OCI-LY7 (cell line): ENCODE data around the gene RDH13. TPM values are rescaled to one million over a fixed set of nuclear protein-coding genes. Genes with fewer than 3 reads are reported as not detected.

Experiments
- BruUV-seq: library from RNA; stranded (reverse); fragments of 400-500 nt; replicated peaks from 2 replicates; lab custom pipeline; 2021; lab: Mats Ljungman, UMichigan
- CTCF ChIA-PET: fragments of 300-600 bp; sonication (Branson Sonifier 250); formaldehyde crosslinking; loops from one replicate; lab custom pipeline; 2022; ENCODE audit warnings: antibody characterized with exemption; ENCODE audit not compliant: unreplicated experiment; lab: Charles Lee
- POLR2A ChIA-PET: fragments of 300-600 bp; sonication (Branson Sonifier 250); formaldehyde crosslinking; loops from one replicate; lab custom pipeline; 2022; ENCODE audit warnings: antibody characterized with exemption; lab: Charles Lee
- DNase-seq: peaks from one replicate; pipeline ENCODE4 v3.0.0-alpha.2; 2015; ENCODE audit warnings: low spot score
- H2AFZ ChIP-seq: fragments of 200-600 bp; sonication (generic), shearing (Covaris generic); 2 replicates; pipeline ENCODE4 v1.6.1; 2014; ENCODE audit warnings: mild to moderate bottlenecking, antibody characterized with exemption, low read length, moderate library complexity
- H3K27ac ChIP-seq: fragments of 200-600 bp; sonication (generic); 2 replicates; pipeline ENCODE4 v1.5.1; 2014; ENCODE audit warnings: mixed run types, low read depth, mild to moderate bottlenecking, moderate library complexity, low read length, inconsistent platforms; ENCODE audit not compliant: poor library complexity, severe bottlenecking
- H3K36me3 ChIP-seq: fragments of 200-600 bp; sonication (generic); 2 replicates; pipeline ENCODE4 v1.6.1; 2014; ENCODE audit warnings: mild to moderate bottlenecking, antibody characterized with exemption, low read length, moderate library complexity, mixed read lengths; ENCODE audit not compliant: insufficient read depth
- H3K4me1 ChIP-seq: fragments of 200-600 bp; sonication (generic); 2 replicates; pipeline ENCODE4 v1.5.1; 2014; ENCODE audit warnings: mild to moderate bottlenecking, low read length; ENCODE audit not compliant: insufficient read depth, poor library complexity, severe bottlenecking
- H3K4me2 ChIP-seq: fragments of 200-600 bp; sonication (generic); 2 replicates; pipeline ENCODE4 v1.6.1; 2014; ENCODE audit warnings: mild to moderate bottlenecking, low read length
- H3K4me3 ChIP-seq: fragments of 200-600 bp; sonication (generic); 2 replicates; pipeline ENCODE4 v1.5.1; 2014; ENCODE audit warnings: mild to moderate bottlenecking, low read depth, low read length; ENCODE audit not compliant: poor library complexity, severe bottlenecking
- H3K79me2 ChIP-seq: fragments of 200-600 bp; sonication (generic); 2 replicates; pipeline ENCODE4 v1.6.1; 2016; ENCODE audit warnings: low read depth, mild to moderate bottlenecking, low read length, moderate library complexity, mixed read lengths; ENCODE audit not compliant: insufficient read depth
- H3K9me2 ChIP-seq: fragments of 200-600 bp; sonication (generic); 2 replicates; pipeline ENCODE4 v1.6.1; 2016; ENCODE audit warnings: mild to moderate bottlenecking, low read length, mixed read lengths; ENCODE audit not compliant: insufficient read depth
- H3K9me3 ChIP-seq: fragments of 200-600 bp; sonication (generic); 2 replicates; pipeline ENCODE4 v1.6.1; 2014; ENCODE audit warnings: mild to moderate bottlenecking, mixed run types, low read length, mixed read lengths
- H4K20me1 ChIP-seq: fragments of 200-600 bp; sonication (generic); 2 replicates; pipeline ENCODE4 v1.6.1; 2014; ENCODE audit warnings: mild to moderate bottlenecking, antibody characterized with exemption, low read length, moderate library complexity, mixed read lengths; ENCODE audit not compliant: insufficient read depth
- EZH2phosphoT487 ChIP-seq: fragments of 200-600 bp; sonication (generic); IDR thresholded peaks from 2 replicates; pipeline ENCODE4 v1.6.1; 2018; ENCODE audit warnings: low read depth, borderline replicate concordance, mild to moderate bottlenecking, mixed run types, antibody characterized with exemption, low read length, moderate library complexity, mixed read lengths
- intact Hi-C: fragments of 100-400 bp; cut with micrococcal nuclease; formaldehyde crosslinking; loops from one replicate; pipeline ENCODE4 v1.10.0; 2022; ENCODE audit not compliant: unreplicated experiment
- total RNA-seq, 2 experiments: library from RNA; depleted of rRNA in 1 of 2; stranded (reverse); fragments of >200 nt in 1 of 2; shearing (Covaris generic) in 1 of 2; gene quantifications; 2 replicates each; pipeline ENCODE4 v1.2.3, GENCODE V29; 2014 to 2022
- TF ChIP-seq, protein P1 (sequence below): fragments of 200-600 bp; sonication (generic); conservative IDR thresholded peaks from 2 replicates; pipeline ENCODE4 v1.5.1; 2014; ENCODE audit warnings: mild to moderate bottlenecking, antibody characterized with exemption, low read length, moderate library complexity, mixed read lengths

The RDH13 gene
- total RNA-seq, 2 experiments from 2014 or later: 19.5 to 23.1 TPM

- Histone ChIP-seq H3K36me3 (peaks cover 44% of the 10 kb centered on the region), H2AFZ (no peak overlapping the region), H3K9me3 (no peaks in the 10 kb centered on the region), H4K20me1 (no peaks in the 10 kb centered on the region), H3K4me1 (peaks cover 8% of the 10 kb centered on the region), H3K4me3 (no peak overlapping the region), H3K27ac (no peak overlapping the region), H3K4me2 (no peak overlapping the region), H3K9me2 (no peaks in the 10 kb centered on the region), H3K79me2 (no peaks in the 10 kb centered on the region)
- intact Hi-C loops: no loop called here
- POLR2A ChIA-PET: no interaction called here
- TF ChIP-seq EZH2phosphoT487: no peak
- TF ChIP-seq, protein P1, sequence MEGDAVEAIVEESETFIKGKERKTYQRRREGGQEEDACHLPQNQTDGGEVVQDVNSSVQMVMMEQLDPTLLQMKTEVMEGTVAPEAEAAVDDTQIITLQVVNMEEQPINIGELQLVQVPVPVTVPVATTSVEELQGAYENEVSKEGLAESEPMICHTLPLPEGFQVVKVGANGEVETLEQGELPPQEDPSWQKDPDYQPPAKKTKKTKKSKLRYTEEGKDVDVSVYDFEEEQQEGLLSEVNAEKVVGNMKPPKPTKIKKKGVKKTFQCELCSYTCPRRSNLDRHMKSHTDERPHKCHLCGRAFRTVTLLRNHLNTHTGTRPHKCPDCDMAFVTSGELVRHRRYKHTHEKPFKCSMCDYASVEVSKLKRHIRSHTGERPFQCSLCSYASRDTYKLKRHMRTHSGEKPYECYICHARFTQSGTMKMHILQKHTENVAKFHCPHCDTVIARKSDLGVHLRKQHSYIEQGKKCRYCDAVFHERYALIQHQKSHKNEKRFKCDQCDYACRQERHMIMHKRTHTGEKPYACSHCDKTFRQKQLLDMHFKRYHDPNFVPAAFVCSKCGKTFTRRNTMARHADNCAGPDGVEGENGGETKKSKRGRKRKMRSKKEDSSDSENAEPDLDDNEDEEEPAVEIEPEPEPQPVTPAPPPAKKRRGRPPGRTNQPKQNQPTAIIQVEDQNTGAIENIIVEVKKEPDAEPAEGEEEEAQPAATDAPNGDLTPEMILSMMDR: no peak
- DNase-seq: no peak
- BruUV-seq: no TSS peak
- CTCF ChIA-PET: no interaction called here
These were observed 23.2 kb upstream of the RDH13 start for GRCh38 chr19:55085923-55086715.

DNA sequence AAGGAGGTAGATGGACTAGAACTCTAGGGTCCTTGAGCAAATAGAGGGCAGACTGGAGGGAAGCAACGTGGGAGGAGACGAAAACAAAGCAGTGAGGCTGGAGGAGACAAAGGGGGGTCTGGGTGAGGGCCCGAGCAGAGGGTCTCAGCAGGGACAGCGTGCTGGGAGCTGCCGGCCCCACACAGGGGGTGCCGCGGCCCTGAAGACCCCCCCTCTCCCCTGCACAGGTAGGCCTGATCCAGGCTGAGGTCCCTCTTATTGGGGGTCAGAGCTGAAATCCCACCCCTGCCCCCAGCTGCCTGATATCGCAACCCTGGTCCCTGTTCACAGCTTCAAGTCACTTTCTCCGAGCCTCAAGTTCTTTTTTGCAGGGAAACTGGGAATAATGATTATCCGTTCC, 21.5 kb upstream of the RDH13 start:
- Histone ChIP-seq H3K9me3 (no peaks in the 10 kb centered on the region), H2AFZ (no peak overlapping the region), H3K4me2 (no peak overlapping the region), H3K79me2 (no peaks in the 10 kb centered on the region), H3K27ac (no peak overlapping the region), H3K4me1 (peaks cover 20% of the 10 kb centered on the region), H3K4me3 (no peak overlapping the region), H3K9me2 (no peaks in the 10 kb centered on the region), H4K20me1 (no peaks in the 10 kb centered on the region), H3K36me3 (peaks cover 27% of the 10 kb centered on the region)
- BruUV-seq: TSS peak; percentile 48
- ChIA-PET CTCF (no interaction called here), POLR2A (no interaction called here)
- intact Hi-C loops: no loop called here
- DNase-seq: no peak
- TF ChIP-seq, protein P1: no peak
- no peak for TF ChIP-seq EZH2phosphoT487

DNA sequence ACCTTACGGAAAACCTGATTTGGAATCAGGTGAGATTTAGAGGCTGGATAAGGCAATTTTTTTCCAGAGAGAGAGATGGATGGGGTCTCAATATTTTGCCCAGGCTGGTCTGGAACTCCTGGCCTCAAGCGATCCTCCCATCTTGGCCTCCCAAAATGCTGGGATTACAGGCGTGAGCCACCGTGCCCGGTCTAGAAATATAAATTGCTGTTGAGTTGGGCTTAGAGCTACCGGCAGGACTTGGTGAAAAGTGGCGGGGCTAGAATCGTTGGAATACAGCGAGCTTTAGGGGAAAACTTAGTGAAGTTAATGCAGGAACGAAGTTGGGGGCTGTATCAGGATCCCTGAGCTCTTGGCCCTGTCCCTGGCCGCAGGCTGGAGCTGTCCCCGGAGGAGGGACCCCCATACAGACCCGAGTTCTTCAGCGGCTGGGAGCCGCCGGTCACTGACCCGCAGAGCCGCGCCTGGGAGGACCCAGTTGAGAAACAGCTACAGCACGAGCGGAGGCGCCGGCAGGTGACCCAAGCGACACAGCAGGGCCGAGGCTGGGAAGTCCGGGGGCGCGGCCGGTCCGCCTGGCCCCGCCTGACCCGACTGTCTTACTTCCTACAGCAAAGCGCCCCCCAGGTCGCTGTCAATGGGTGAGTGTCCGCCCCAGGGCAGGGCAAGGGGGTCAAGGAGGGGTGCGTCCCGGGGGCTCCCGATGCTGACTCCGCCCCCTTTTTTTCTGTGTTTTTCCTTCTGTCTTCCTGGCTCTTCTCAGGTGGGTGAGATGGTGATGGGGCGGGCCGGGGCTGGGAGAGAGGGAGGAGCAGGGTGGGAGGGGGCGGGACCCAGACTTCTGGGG, 20.3 kb upstream of the RDH13 start:
- no peak overlapping the region for H2AFZ ChIP-seq
- H3K27ac ChIP-seq: no peak overlapping the region
- TF ChIP-seq, protein P1: no peak
- TF ChIP-seq EZH2phosphoT487: no peak
- H4K20me1 ChIP-seq: no peaks in the 10 kb centered on the region
- no peaks in the 10 kb centered on the region for H3K79me2 ChIP-seq
- peaks cover 20% of the 10 kb centered on the region for H3K4me1 ChIP-seq
- no TSS peak for BruUV-seq
- H3K4me3 ChIP-seq: no peak overlapping the region
- POLR2A ChIA-PET: no interaction called here
- peaks cover 16% of the 10 kb centered on the region for H3K36me3 ChIP-seq
- CTCF ChIA-PET: no interaction called here
- intact Hi-C loops: no loop called here
- no peak overlapping the region; the same call in 1 of the 2 replicates for H3K4me2 ChIP-seq
- no peaks in the 10 kb centered on the region for H3K9me3 ChIP-seq
- DNase-seq: no peak
- no peaks in the 10 kb centered on the region for H3K9me2 ChIP-seq
